C4-2B (cell line): ENCODE measurements around the gene INTS15.

ENCODE experiments used
- H3K27ac ChIP-seq: fragments of 450-650 bp; 2 replicates; pipeline ENCODE4 v1.5.1; 2017
- CTCF ChIP-seq: fragments of 450-650 bp; conservative IDR thresholded peaks from 2 replicates; pipeline ENCODE4 v1.5.1; 2017; ENCODE audit warnings: mild to moderate bottlenecking
- ZFX ChIP-seq: fragments of 450-650 bp; IDR thresholded peaks from 2 replicates; pipeline ENCODE4 v1.6.1; 2017

The INTS15 gene

DNA sequence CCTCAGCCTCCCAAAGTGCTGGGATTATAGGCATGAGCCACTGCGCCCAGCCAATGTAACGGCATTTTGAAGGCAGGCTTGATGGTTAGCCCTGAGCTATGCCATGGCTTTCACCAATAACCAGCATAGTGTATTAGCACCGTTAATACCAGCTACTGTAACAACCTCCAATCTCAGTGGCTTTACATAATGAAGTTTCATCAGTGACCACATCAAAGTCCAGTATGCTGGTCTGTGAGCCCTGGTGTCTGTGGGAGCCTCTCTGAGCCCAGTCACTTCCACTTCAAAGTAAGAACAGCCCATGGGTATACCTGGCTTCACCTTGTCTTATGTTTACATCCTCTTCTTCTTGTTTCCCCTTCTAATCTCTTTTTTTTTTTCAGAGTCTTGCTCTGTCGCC, 24.2 kb upstream of the INTS15 start:
- no peak overlapping the region for H3K27ac ChIP-seq
- TF ChIP-seq CTCF (no peak), ZFX (no peak)

- H3K27ac ChIP-seq: no peak overlapping the region
- TF ChIP-seq CTCF (no peak), ZFX (no peak)
Measured at GRCh38 chr7:6567886-6568285, 21.9 kb upstream of the INTS15 start.

DNA sequence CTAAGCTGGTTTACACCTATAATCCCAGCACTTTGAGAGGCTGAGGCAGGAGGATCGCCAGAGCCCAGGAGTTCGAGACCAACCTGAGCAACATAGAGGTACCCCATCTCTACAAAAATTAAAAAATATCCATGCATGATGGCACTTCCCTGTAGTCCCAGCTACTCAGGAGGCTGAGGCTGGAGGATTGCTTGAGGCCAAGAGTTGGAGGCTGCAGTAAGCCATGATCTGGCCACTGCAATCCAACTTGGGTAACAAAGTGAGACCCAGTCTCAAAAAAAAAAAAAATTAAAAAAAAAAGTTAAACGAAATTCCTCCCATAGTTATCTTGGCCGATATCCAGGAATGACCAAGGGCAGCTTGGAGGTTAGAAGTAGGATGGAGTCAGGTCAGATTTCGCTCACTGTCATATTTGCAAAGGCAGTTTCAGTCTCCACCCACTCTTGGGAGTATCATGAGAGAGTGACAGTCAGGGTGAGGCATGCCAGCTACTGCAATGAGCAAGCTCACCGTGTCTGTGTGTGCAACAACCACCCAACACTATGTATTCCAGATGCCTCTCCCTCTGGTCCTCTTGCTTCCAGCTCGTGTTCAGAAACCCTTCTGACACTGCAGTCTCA, 18.6 kb upstream of the INTS15 start:
- TF ChIP-seq CTCF (no peak), ZFX (no peak)
- H3K27ac ChIP-seq: no peak overlapping the region

- TF ChIP-seq ZFX (no peak), CTCF (no peak)
- H3K27ac ChIP-seq: no peak overlapping the region
Measured at GRCh38 chr7:6575281-6576023, 14.4 kb upstream of the INTS15 start.

- peak overlapping the region; percentile 54 for H3K27ac ChIP-seq
- TF ChIP-seq ZFX: no peak
- TF ChIP-seq CTCF: no peak; the same call in 1 of the 2 replicates
Measured at GRCh38 chr7:6576024-6576866, 13.6 kb upstream of the INTS15 start.

DNA sequence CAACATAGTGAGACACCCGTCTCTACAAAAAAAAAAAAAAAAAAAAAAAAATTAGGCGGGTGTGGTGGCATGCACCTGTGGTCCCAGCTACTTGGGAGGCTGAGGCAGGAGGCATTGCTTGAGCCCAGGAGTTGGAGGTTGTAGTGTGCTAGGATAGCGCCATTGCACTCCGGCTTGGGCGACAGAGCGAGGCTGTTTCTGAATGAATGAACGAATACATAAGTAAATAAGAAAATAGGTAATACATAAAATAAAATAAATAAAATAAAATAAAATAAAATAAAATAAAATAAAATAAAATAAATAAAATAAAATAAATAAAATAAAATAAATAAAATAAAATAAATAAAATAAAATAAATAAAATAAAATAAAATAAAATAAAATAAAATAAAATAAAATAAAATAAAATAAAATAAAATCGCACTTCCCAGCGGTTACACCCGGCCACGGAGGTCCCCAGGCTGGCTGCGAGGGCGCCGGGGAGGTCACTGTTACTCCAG, 12.9 kb upstream of the INTS15 start:
- peak overlapping the region; percentile 74 for H3K27ac ChIP-seq

DNA sequence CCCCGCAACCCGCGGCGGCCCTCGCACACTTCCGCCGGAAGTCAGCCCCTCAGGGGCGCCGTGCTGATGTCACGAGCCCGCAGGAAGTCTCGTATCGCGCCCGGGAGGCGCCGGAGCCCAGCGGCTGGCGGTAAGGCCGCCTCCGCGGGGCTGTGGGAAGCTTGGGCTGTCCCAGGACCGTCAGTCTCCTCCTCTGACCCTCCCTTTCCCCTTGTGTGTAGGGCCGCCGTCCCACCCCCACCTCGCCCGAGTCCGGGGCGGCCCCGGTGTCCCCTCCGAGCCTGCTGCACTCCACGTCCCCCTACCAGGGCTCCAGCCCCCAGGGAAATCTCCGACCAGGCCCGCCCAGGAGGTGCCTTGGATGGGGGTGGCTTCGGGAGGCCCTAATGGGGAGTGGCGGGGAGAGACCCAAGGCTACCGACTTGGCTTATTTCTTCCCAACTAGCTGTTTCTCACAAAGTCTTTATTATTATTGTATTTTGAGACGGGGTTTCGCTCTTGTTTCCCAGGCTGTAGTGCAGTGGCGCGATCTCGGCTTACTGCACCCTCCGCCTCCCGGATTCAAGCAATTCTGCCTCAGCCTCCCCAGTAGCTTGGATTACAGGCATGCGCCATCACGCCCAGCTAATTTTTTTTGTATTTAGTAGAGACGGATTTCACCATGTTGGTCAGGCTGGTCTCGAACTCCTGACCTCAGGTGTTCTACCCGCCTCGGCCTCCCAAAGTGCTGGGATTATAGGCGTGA, 12.3 kb upstream of the INTS15 start, which contains the start of gene ZDHHC4:
Gene ZDHHC4, plus strand, starts transcription at position 86 of the 745 bp plus-strand sequence. CDS start 3,108 bp downstream, outside the sequence.
- TF ChIP-seq ZFX: peak; percentile 86; the same call in 1 of the 2 replicates
- TF ChIP-seq CTCF: no peak
- H3K27ac ChIP-seq: peak within 1 kb of the TSS; percentile 74
